WTC11 (cell line): ENCODE measurements around the gene RNF20. TPM values are rescaled to one million over a fixed set of nuclear protein-coding genes. Genes with fewer than 3 reads are reported as not detected.

Experiments
- ATAC-seq: fragments of 200-7000 bp; cut with Tn5 transposase; 2 replicates; pipeline ENCODE4 v1.10.0; 2021; ENCODE audit warnings: mild to moderate bottlenecking, moderate library complexity
- CTCF ChIA-PET: fragments of 300-600 bp; sonication (Branson Sonifier 250); formaldehyde crosslinking; loops from one replicate; lab custom pipeline; 2021; ENCODE audit warnings: antibody characterized with exemption; lab: Charles Lee
- POLR2A ChIA-PET: fragments of 350-600 bp; sonication (Branson Sonifier 250); formaldehyde crosslinking; loops from one replicate; lab custom pipeline; 2021; ENCODE audit warnings: antibody characterized with exemption; lab: Charles Lee
- DNase-seq: peaks from one replicate; pipeline ENCODE4 v3.0.0; 2021; ENCODE audit warnings: low spot score
- H3K27ac Mint-ChIP-seq: 2 replicates; pipeline ENCODE4 v1.8.0; 2021; ENCODE audit warnings: mixed read lengths
- H3K27me3 Mint-ChIP-seq: 2 replicates; pipeline ENCODE4 v1.8.0; 2021; ENCODE audit warnings: low read depth, mild to moderate bottlenecking, moderate library complexity, mixed read lengths
- H3K36me3 Mint-ChIP-seq: 2 replicates; pipeline ENCODE4 v1.8.0; 2021; ENCODE audit warnings: mixed read lengths
- H3K4me1 Mint-ChIP-seq: 2 replicates; pipeline ENCODE4 v1.8.0; 2022; ENCODE audit warnings: mixed read lengths
- H3K4me3 Mint-ChIP-seq: 2 replicates; pipeline ENCODE4 v1.8.0; 2021; ENCODE audit warnings: mild to moderate bottlenecking, moderate library complexity, mixed read lengths
- H3K9me3 Mint-ChIP-seq: 2 replicates; pipeline ENCODE4 v1.8.0; 2021; ENCODE audit warnings: mixed read lengths
- ATF1 ChIP-seq: sonication (generic); formaldehyde crosslinking; IDR thresholded peaks from 2 replicates; pipeline ENCODE4 v1.8.1; 2023; ENCODE audit warnings: mild to moderate bottlenecking, moderate library complexity, missing genetic modification reagents
- CBFB ChIP-seq: sonication (generic); formaldehyde crosslinking; IDR thresholded peaks from 2 replicates; pipeline ENCODE4 v1.8.1; 2022; ENCODE audit warnings: mild to moderate bottlenecking, low read depth, missing genetic modification reagents
- CREM ChIP-seq: sonication (generic); formaldehyde crosslinking; IDR thresholded peaks from 2 replicates; pipeline ENCODE4 v1.8.1; 2022; ENCODE audit warnings: mild to moderate bottlenecking, missing genetic modification reagents, moderate library complexity
- FOXP1 ChIP-seq: sonication (generic); formaldehyde crosslinking; IDR thresholded peaks from 2 replicates; pipeline ENCODE4 v1.8.0; 2022; ENCODE audit warnings: missing genetic modification reagents, mild to moderate bottlenecking, moderate library complexity, borderline replicate concordance
- HMGA2 ChIP-seq: fragments of 250-450 bp; sonication (Bioruptor Pico); IDR thresholded peaks from 2 replicates; pipeline ENCODE4 v1.4.0; 2021; ENCODE audit warnings: mild to moderate bottlenecking, moderate library complexity
- IRF1 ChIP-seq: sonication (generic); formaldehyde crosslinking; IDR thresholded peaks from 2 replicates; pipeline ENCODE4 v1.8.0; 2023; ENCODE audit warnings: missing genetic modification reagents
- IRF2 ChIP-seq: sonication (generic); formaldehyde crosslinking; IDR thresholded peaks from 2 replicates; pipeline ENCODE4 v1.8.0; 2022; ENCODE audit warnings: low read depth, missing genetic modification reagents, borderline replicate concordance
- JAZF1 ChIP-seq: fragments of 250-450 bp; sonication (Bioruptor Pico); IDR thresholded peaks from 2 replicates; pipeline ENCODE4 v1.9.0; 2021; ENCODE audit warnings: moderate library complexity, mild to moderate bottlenecking, inconsistent platforms
- JUN ChIP-seq: sonication (generic); formaldehyde crosslinking; IDR thresholded peaks from 2 replicates; pipeline ENCODE4 v1.8.0; 2023; ENCODE audit warnings: mild to moderate bottlenecking, missing genetic modification reagents
- KAT7 ChIP-seq: sonication (generic); formaldehyde crosslinking; IDR thresholded peaks from 2 replicates; pipeline ENCODE4 v1.8.1; 2023; ENCODE audit warnings: missing genetic modification reagents, mild to moderate bottlenecking, borderline replicate concordance
- MAX ChIP-seq: sonication (generic); formaldehyde crosslinking; IDR thresholded peaks from 2 replicates; pipeline ENCODE4 v1.8.0; 2022; ENCODE audit warnings: mild to moderate bottlenecking, missing genetic modification reagents
- MLX ChIP-seq: sonication (generic); formaldehyde crosslinking; IDR thresholded peaks from 2 replicates; pipeline ENCODE4 v1.8.1; 2023; ENCODE audit warnings: mild to moderate bottlenecking, missing genetic modification reagents, moderate library complexity
- MYBL2 ChIP-seq: sonication (generic); formaldehyde crosslinking; IDR thresholded peaks from 2 replicates; pipeline ENCODE4 v1.8.1; 2023; ENCODE audit warnings: mild to moderate bottlenecking, moderate library complexity, missing genetic modification reagents
- NFYB ChIP-seq: sonication (generic); formaldehyde crosslinking; conservative IDR thresholded peaks from 2 replicates; pipeline ENCODE4 v1.8.0; 2022; ENCODE audit warnings: low read depth, missing genetic modification reagents
- NR2C2 ChIP-seq: sonication (generic); formaldehyde crosslinking; IDR thresholded peaks from 2 replicates; pipeline ENCODE4 v1.8.0; 2022; ENCODE audit warnings: mild to moderate bottlenecking, missing genetic modification reagents
- NR3C1 ChIP-seq: sonication (generic); formaldehyde crosslinking; conservative IDR thresholded peaks from 2 replicates; pipeline ENCODE4 v1.8.1; 2023; ENCODE audit warnings: low read depth, mild to moderate bottlenecking, missing genetic modification reagents
- OVOL2 ChIP-seq: fragments of 250-450 bp; sonication (Bioruptor Pico); IDR thresholded peaks from 2 replicates; pipeline ENCODE4 v1.9.0; 2021; ENCODE audit warnings: mild to moderate bottlenecking, borderline replicate concordance
- PRDM15 ChIP-seq: sonication (generic); formaldehyde crosslinking; IDR thresholded peaks from 2 replicates; pipeline ENCODE4 v1.8.0; 2022; ENCODE audit warnings: missing genetic modification reagents
- PREB ChIP-seq: sonication (generic); formaldehyde crosslinking; IDR thresholded peaks from 2 replicates; pipeline ENCODE4 v1.8.1; 2022; ENCODE audit warnings: mild to moderate bottlenecking, missing genetic modification reagents, moderate library complexity, borderline replicate concordance
- TEAD1 ChIP-seq: sonication (generic); formaldehyde crosslinking; IDR thresholded peaks from 2 replicates; pipeline ENCODE4 v1.8.0; 2022; ENCODE audit warnings: mild to moderate bottlenecking, missing genetic modification reagents
- TEAD4 ChIP-seq: sonication (generic); formaldehyde crosslinking; IDR thresholded peaks from 2 replicates; pipeline ENCODE4 v1.8.0; 2022; ENCODE audit warnings: mild to moderate bottlenecking, missing genetic modification reagents
- USF1 ChIP-seq: sonication (generic); formaldehyde crosslinking; IDR thresholded peaks from 2 replicates; pipeline ENCODE4 v1.8.0; 2022; ENCODE audit warnings: mild to moderate bottlenecking, missing genetic modification reagents
- ZNF263 ChIP-seq: sonication (generic); formaldehyde crosslinking; IDR thresholded peaks from 2 replicates; pipeline ENCODE4 v1.8.1; 2022; ENCODE audit warnings: low read depth, mild to moderate bottlenecking, moderate library complexity, missing genetic modification reagents
- ZNF281 ChIP-seq: sonication (generic); formaldehyde crosslinking; IDR thresholded peaks from 2 replicates; pipeline ENCODE4 v1.8.0; 2023; ENCODE audit warnings: mild to moderate bottlenecking, missing genetic modification reagents
- ZNF512 ChIP-seq: sonication (generic); formaldehyde crosslinking; IDR thresholded peaks from 2 replicates; pipeline ENCODE4 v1.8.1; 2022; ENCODE audit warnings: missing genetic modification reagents, borderline replicate concordance
- total RNA-seq: library from RNA; stranded (reverse); gene quantifications from 3 replicates; pipeline ENCODE4 v1.2.3, GENCODE V29; 2021

Gene RNF20
- total RNA-seq, 1 experiment from 2014 or later, result 52.6 TPM

GRCh38 chr9:101593345-101593744, 59.7 kb downstream of the RNF20 start:
- no peaks in the 10 kb centered on the region; the same call in 1 of the 2 replicates for H3K27me3 Mint-ChIP-seq
- H3K9me3 Mint-ChIP-seq, result no peaks in the 10 kb centered on the region
- TF ChIP-seq JAZF1, result no peak
- no peak for TF ChIP-seq IRF2 (CRISPR knock-in tag)
- no peak for TF ChIP-seq ZNF263 (CRISPR knock-in tag)
- no peak for TF ChIP-seq NFYB (CRISPR knock-in tag)
- no peak for TF ChIP-seq HMGA2 (CRISPR knock-in tag)
- TF ChIP-seq NR3C1, result no peak
- TF ChIP-seq MYBL2 (CRISPR knock-in tag), result no peak
- no peak for TF ChIP-seq PRDM15 (CRISPR knock-in tag)
- TF ChIP-seq MLX (CRISPR knock-in tag), result no peak
- TF ChIP-seq TEAD4, result no peak
- TF ChIP-seq JUN (CRISPR knock-in tag), result no peak
- TF ChIP-seq ATF1 (CRISPR knock-in tag), result no peak
- no peak for TF ChIP-seq KAT7 (CRISPR knock-in tag)
- TF ChIP-seq NR2C2, result no peak
- TF ChIP-seq ZNF281, result no peak
- no peak for TF ChIP-seq OVOL2 (CRISPR knock-in tag)
- TF ChIP-seq TEAD1, result no peak
- TF ChIP-seq FOXP1 (CRISPR knock-in tag), result no peak
- POLR2A ChIA-PET, result no interaction called here
- CTCF ChIA-PET, result interaction anchor here (1.5 kb wide), 2 partner anchors 8 to 144 kb away, joined by 3 to 6 read pairs; no protein-coding TSS in a partner anchor
- H3K4me1 Mint-ChIP-seq, result peaks cover 6% of the 10 kb centered on the region
- DNase-seq (no peak), ATAC-seq (peak; percentile 75)
- no peak overlapping the region for H3K27ac Mint-ChIP-seq
- H3K4me3 Mint-ChIP-seq, result no peak overlapping the region
- no peaks in the 10 kb centered on the region for H3K36me3 Mint-ChIP-seq

GRCh38 chr9:101594796-101595195, 61.1 kb downstream of the RNF20 start, which contains the start of gene PPP3R2:
TSS of gene PPP3R2 (minus strand) at chr9:101594969. CDS start at chr9:101594921, 48 bp downstream.
- H3K36me3 Mint-ChIP-seq, result no peaks in the 10 kb centered on the region
- ChIA-PET POLR2A (no interaction called here), CTCF (no interaction called here)
- H3K4me1 Mint-ChIP-seq, result peaks cover 6% of the 10 kb centered on the region
- DNase-seq, result no peak
- no peaks in the 10 kb centered on the region; the same call in 1 of the 2 replicates for H3K27me3 Mint-ChIP-seq
- no peak for ATAC-seq
- no peak within 1 kb of the TSS for H3K4me3 Mint-ChIP-seq
- no peak within 1 kb of the TSS for H3K27ac Mint-ChIP-seq
- no peaks in the 10 kb centered on the region for H3K9me3 Mint-ChIP-seq
- TF ChIP-seq PREB (CRISPR knock-in tag), result no peak
- no peak for TF ChIP-seq ZNF512 (CRISPR knock-in tag)
- TF ChIP-seq USF1 (CRISPR knock-in tag), result no peak
- no peak for TF ChIP-seq CREM (CRISPR knock-in tag)
- no peak for TF ChIP-seq IRF1 (CRISPR knock-in tag)
- no peak for TF ChIP-seq MAX (CRISPR knock-in tag)
- TF ChIP-seq CBFB (CRISPR knock-in tag), result no peak
- no peak for TF ChIP-seq NR2C2
